Measurements from ENCODE around the gene PIP5K1C.
"Not testable (repeated sequence)": the region's sequence is repeated elsewhere in the genome, so short reads cannot be mapped to it uniquely, and the experiment has no call there.

DNA sequence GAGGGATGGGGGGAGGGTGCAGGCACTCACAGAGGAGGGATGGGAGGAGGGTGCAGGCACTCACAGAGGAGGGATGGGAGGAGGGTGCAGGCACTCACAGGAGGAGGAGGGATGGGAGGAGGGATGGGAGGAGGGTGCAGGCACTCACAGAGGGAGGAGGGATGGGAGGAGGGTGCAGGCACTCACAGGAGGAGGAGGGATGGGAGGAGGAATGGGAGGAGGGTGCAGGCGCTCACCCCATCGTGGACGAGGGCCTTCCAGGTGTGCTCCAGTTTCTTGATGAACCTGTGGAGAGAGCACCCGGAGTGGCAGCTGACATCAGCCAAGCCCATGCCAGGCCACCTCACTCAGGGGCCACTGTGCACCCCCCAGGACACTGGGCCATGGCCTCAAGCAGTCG lies 53.2 kb downstream of the PIP5K1C start:
- TF ChIP-seq CTCF (IDR thresholded peaks at IDR 0.05); ZFX (IDR thresholded peaks at IDR 0.05; ENCODE audit: borderline replicate concordance): not testable (repeated sequence)

Measured in 22Rv1 (cell line).